NCI-H2081 treated with DMSO at 0.1 percent for 48 hours (cell line): Measurements from ENCODE around the gene HOXB4.

ENCODE experiments used
- DNase-seq: peaks from one replicate; lab custom pipeline; 2025; lab: John Stamatoyannopoulos, UW

HOXB4 gene

GRCh38 chr17:48589831-48590606 lies 11.9 kb upstream of the HOXB4 start, which contains the start of gene HOXB3:
Gene HOXB3 (minus strand): TSS chr17:48590241. CDS start chr17:48552474, 37,767 bp downstream.
- no peak for DNase-seq

- no peak for DNase-seq
These were observed 11.1 kb upstream of the HOXB4 start for GRCh38 chr17:48589060-48589830.

- no peak for DNase-seq
These were observed 10.4 kb upstream of the HOXB4 start for GRCh38 chr17:48588528-48588927.

DNA sequence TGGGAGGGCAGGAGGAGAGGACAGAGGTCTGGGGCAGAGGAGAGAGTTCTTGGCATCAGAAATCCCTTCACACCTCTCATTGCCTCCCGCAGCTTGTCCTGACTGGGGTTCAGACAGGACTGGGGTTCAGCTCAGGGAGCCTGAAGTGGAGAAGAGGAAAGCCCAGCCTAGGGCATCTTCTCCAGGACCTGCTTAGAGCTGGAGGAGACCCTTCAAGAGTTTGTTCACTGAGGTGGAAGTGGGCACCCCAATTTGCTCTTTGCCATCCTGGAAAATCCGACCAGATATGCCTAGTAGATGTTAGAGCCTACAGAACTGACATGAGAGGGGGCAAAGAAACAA lies 9.9 kb upstream of the HOXB4 start:
- no peak for DNase-seq

- peak; percentile 79 for DNase-seq
These were observed 9.3 kb upstream of the HOXB4 start for GRCh38 chr17:48587276-48588073.

GRCh38 chr17:48586355-48587258 lies 8.5 kb upstream of the HOXB4 start:
- DNase-seq, result no peak

GRCh38 chr17:48584223-48584741 lies 6.1 kb upstream of the HOXB4 start:
- DNase-seq, result no peak

DNA sequence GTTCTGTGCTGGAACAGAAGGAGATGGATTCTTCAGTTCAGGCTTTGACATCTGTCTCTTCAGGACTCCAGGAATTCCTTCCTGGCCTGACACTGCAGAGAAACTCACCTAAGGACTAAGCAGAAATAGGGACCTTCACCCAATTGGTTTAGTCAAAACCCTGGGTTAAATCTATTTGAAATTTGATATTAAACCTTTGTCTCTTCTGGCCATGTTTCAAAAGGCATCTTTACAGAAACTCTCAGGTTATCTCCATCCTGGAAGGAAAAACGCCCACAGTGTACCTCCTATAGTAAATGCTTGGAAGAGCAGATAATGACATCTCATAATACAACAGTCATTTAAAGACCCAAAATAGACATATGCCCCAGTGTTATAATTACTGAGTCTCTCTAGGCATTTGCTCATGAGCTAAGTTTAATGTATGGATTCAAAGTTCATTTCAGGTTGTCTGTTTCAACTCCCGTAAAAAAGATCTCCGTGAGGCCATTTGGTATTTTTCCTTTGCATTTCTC lies 5.6 kb upstream of the HOXB4 start:
- DNase-seq, result no peak

GRCh38 chr17:48582750-48583069 lies 4.6 kb upstream of the HOXB4 start:
- no peak for DNase-seq

- DNase-seq, result no peak
These were observed 1.8 kb upstream of the HOXB4 start for GRCh38 chr17:48579760-48580554.

GRCh38 chr17:48579471-48579759 lies 1.3 kb upstream of the HOXB4 start:
- no peak for DNase-seq

DNA sequence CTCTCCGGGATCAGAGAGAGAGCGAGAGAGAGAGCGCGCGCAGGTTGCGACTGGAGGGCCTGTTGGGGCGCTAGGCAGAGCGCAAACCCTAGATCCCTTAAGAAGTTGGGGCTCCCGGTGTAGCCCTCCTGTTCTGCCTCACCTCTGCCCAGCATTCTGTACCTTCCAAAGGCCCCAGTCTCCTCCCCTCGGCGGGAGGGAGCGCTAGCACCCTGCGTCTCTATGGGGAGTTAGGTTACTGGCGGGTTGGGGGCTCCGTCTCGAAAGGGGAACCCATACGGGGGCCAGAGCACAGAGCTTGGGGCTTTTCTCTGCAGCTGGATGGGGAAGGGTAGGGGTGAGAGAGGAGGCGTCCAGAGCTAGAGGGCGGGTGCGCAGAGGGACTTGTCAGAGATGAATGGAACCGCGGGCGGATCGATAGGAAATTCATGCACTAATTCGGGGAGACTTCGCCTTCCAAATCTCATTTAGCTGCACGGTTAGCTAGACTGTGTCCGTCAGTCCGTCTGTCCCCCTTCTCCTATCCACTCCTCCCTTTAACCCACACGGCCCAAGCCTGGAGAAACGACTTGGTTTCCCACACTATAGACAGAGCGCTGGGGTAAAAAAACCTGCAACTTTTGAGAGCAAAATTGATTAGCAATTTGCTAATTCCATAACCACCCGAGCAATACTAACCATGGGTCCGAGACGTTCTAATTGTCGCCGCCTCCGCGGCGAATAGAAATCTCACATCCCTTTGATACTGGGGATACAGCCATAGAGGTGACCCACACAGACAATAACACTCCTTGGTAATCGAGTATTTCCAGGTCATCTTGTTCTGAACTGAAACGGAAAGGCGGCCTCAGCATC lies 693 bp upstream of the HOXB4 start:
- no peak for DNase-seq

DNA sequence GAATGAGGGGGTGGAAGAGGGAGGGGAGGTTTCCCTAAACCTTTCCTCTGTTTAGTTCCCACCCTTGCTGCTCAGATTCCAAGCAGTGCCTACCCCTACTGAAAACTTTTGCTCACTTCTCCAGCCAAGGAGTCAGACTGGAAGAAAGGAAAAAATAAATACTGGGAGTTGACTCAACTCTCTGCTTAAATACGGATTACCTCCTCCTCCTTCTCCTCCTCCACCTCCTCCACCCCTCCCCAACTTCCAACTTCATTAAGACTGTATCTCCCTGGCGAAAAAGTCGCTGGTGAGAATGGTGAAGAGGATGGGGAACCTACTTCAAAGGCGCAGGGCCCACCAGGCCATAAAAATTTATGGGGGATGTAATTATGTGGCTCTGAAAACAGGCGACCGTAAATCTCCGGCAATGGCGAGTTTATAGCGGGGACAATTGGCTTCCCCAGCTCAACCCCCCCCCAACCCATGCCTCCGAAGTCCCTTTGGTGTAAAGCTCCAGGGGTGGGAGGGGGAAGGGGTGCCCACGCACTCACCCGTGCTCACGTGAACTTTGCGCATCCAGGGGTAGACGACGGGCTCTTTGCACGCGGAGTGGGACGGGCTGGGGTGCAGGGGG lies 712 bp downstream of the HOXB4 start:
- no peak for DNase-seq

GRCh38 chr17:48576479-48577309 lies 1.5 kb downstream of the HOXB4 start:
- DNase-seq, result no peak

DNA sequence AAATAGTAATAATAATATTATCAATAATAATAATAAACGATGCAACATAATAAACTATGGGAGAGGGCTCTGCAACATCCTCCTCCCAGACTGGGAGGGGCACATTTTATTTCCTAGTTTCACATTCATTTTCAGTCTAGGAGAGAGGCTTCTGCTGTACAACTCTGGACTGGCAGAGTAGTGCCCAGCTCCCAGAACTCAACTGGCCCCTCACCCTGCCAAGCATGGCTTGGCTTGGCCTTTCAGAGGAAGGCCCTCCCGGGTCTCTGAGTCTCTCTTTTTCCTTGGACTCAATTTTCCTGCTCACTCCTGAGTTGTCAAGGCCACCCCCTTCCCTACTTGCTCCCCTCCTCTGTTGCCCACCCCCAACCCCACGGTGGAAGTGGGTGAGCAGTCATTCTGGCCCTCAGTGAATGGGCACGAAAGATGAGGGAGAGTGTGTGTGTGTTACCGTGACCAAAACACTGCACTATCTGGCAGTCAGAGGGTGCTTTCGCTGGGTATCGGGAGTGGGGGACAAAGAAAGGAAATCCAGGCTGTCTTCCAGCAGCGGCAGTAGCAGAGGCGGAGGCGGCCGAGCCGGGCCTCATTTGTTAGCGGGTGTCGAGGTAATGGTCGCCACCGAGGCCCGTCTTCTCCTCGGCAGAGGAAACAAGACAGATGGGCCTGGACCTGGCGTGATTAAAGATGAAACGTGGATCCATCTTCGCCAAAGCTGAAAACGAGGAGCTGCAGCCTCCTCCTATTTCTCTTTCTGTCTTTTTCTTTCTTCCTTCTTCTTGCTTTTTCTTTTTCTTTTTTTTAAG lies 2.3 kb downstream of the HOXB4 start:
- no peak for DNase-seq

GRCh38 chr17:48575066-48575582 lies 3.0 kb downstream of the HOXB4 start:
- DNase-seq, result peak; percentile 46

DNA sequence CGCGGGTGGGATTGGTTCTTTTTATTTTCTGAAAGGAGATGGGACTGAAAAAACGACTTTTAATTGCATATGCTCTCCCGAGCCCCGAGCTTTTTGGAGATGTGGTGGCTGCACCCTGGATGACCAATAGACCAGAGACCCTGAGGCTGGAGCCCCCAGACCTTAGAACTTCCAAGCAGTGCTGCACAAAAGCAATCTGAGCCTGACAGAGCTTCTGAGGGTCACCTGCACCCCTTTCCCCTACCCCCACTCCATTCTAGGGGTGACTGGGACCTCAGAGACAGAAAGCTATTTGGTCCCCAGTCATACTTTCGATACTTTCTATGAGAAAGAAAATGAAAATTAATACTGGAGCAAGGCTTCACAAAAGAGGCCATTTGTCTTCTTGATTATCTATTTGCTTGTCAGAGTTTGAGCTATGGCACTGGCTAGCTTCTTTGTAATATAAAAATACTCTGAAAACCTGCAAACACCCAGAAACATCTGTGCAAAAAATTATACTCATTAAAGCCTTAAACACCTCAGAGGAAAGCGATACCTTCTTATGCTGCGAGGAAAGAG lies 3.6 kb downstream of the HOXB4 start:
- no peak for DNase-seq
